Measurements from ENCODE around the gene AMMECR1L.

The AMMECR1L gene

DNA sequence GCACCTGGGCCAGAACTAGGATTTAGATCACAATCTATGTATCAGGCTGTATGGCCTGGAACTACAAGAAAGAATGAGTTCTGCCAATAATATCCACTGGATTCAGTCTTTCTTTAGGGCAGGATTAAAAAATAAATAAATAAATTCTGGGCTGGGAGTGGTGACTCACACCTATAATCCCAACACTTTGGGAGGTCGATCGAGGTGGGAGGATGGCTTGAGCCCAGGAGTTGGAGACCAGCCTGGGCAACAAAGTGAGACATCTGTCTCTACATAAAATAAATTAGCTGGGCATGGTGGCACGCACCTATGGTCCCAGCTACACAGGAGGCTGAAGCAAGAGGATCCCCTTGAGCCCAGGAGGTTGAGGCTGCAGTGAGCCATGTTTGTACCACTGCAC, 8.1 kb downstream of the AMMECR1L start:
- Histone ChIP-seq H3K36me3 (ENCODE audit: control insufficient read depth, insufficient read depth, low read length) (no peaks in the 10 kb centered on the region), H3K9me3 (ENCODE audit: control insufficient read depth, low read length) (no peaks in the 10 kb centered on the region), H3K4me3 (ENCODE audit: low read depth, low read length) (no peak overlapping the region), H3K27ac (no peak overlapping the region), H2AFZ (no peak overlapping the region), H3K4me1 (no peaks in the 10 kb centered on the region), H3K4me2 (ENCODE audit: low read length) (no peak overlapping the region), H3K9ac (no peak overlapping the region), H3K27me3 (ENCODE audit: control insufficient read depth, insufficient read depth, low read length) (no peaks in the 10 kb centered on the region), H3K79me2 (peaks cover 45% of the 10 kb centered on the region)
- TF ChIP-seq, protein P1, sequence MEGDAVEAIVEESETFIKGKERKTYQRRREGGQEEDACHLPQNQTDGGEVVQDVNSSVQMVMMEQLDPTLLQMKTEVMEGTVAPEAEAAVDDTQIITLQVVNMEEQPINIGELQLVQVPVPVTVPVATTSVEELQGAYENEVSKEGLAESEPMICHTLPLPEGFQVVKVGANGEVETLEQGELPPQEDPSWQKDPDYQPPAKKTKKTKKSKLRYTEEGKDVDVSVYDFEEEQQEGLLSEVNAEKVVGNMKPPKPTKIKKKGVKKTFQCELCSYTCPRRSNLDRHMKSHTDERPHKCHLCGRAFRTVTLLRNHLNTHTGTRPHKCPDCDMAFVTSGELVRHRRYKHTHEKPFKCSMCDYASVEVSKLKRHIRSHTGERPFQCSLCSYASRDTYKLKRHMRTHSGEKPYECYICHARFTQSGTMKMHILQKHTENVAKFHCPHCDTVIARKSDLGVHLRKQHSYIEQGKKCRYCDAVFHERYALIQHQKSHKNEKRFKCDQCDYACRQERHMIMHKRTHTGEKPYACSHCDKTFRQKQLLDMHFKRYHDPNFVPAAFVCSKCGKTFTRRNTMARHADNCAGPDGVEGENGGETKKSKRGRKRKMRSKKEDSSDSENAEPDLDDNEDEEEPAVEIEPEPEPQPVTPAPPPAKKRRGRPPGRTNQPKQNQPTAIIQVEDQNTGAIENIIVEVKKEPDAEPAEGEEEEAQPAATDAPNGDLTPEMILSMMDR (IDR thresholded peaks at IDR 0.05) = no peak

DNA sequence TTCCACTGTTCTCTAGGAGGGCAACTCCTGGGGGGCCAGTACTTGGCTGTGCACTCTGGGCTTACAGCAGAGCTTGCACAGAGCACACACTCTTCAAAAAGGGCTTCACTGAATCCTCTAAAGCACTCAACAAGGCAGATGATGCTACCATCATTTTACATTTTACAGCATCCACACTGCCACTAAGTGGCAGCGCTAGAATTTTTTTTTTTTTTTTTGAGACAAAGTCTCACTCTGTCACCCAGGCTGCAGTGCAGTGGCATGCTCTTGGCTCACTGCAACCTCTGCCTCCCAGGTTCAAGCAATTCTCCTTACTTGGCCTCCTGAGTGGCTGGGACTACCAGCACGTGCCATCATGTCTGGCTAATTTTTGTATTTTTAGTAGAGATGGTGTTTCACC, 8.6 kb downstream of the AMMECR1L start:
- no peak overlapping the region for H2AFZ ChIP-seq
- no peaks in the 10 kb centered on the region for H3K27me3 ChIP-seq (ENCODE audit: control insufficient read depth, insufficient read depth, low read length)
- no peaks in the 10 kb centered on the region for H3K9me3 ChIP-seq (ENCODE audit: control insufficient read depth, low read length)
- H3K4me2 ChIP-seq (ENCODE audit: low read length) = no peak overlapping the region
- no peaks in the 10 kb centered on the region for H3K4me1 ChIP-seq
- H3K79me2 ChIP-seq = peaks cover 41% of the 10 kb centered on the region
- no peak overlapping the region for H3K27ac ChIP-seq
- H3K36me3 ChIP-seq (ENCODE audit: control insufficient read depth, insufficient read depth, low read length) = no peaks in the 10 kb centered on the region
- no peak overlapping the region for H3K4me3 ChIP-seq (ENCODE audit: low read depth, low read length)
- no peak overlapping the region for H3K9ac ChIP-seq
- TF ChIP-seq, protein P1 (IDR thresholded peaks at IDR 0.05) = no peak

GRCh38 chr2:127874378-127875269, 11.1 kb downstream of the AMMECR1L start:
- Histone ChIP-seq H3K36me3 (ENCODE audit: control insufficient read depth, insufficient read depth, low read length) (no peaks in the 10 kb centered on the region), H3K27ac (no peak overlapping the region), H3K9me3 (ENCODE audit: control insufficient read depth, low read length) (no peaks in the 10 kb centered on the region), H3K4me1 (no peaks in the 10 kb centered on the region), H2AFZ (no peak overlapping the region), H3K4me2 (ENCODE audit: low read length) (no peak overlapping the region), H3K79me2 (peaks cover 27% of the 10 kb centered on the region), H3K9ac (no peak overlapping the region), H3K27me3 (ENCODE audit: control insufficient read depth, insufficient read depth, low read length) (no peaks in the 10 kb centered on the region), H3K4me3 (ENCODE audit: low read depth, low read length) (no peak overlapping the region)
- TF ChIP-seq, protein P1 (IDR thresholded peaks at IDR 0.05) = no peak

GRCh38 chr2:127873707-127874303, 12.0 kb downstream of the AMMECR1L start:
- H3K27ac ChIP-seq = no peak overlapping the region
- no peak overlapping the region for H3K9ac ChIP-seq
- no peaks in the 10 kb centered on the region for H3K9me3 ChIP-seq (ENCODE audit: control insufficient read depth, low read length)
- no peaks in the 10 kb centered on the region for H3K27me3 ChIP-seq (ENCODE audit: control insufficient read depth, insufficient read depth, low read length)
- H3K4me3 ChIP-seq (ENCODE audit: low read depth, low read length) = no peak overlapping the region
- no peaks in the 10 kb centered on the region for H3K36me3 ChIP-seq (ENCODE audit: control insufficient read depth, insufficient read depth, low read length)
- no peaks in the 10 kb centered on the region for H3K4me1 ChIP-seq
- H3K79me2 ChIP-seq = peaks cover 26% of the 10 kb centered on the region
- H2AFZ ChIP-seq = no peak overlapping the region
- no peak overlapping the region for H3K4me2 ChIP-seq (ENCODE audit: low read length)
- TF ChIP-seq, protein P1 (IDR thresholded peaks at IDR 0.05) = no peak
